AG20443 (cell line): Measurements from ENCODE around the gene WASHC3.

ENCODE experiments used
- DNase-seq: peaks from one replicate; pipeline ENCODE4 v3.0.0; 2012; ENCODE audit warnings: low spot score, mixed read lengths

WASHC3 gene

GRCh38 chr12:101967506-101967905 is 94.3 kb downstream of the WASHC3 start:
- DNase-seq: no peak

- DNase-seq: no peak
Measured at GRCh38 chr12:101966496-101966895, 95.3 kb downstream of the WASHC3 start.

GRCh38 chr12:101963697-101964096 is 98.1 kb downstream of the WASHC3 start:
- DNase-seq: no peak
